K562 (cell line): Measurements from ENCODE around the gene STMP1. TPM values are rescaled to one million over a fixed set of nuclear protein-coding genes. Genes with fewer than 3 reads are reported as not detected.

Experiments used
- ATAC-seq: fragments of 200-7000 bp; cut with Tn5 transposase; 3 replicates; pipeline ENCODE4 v1.9.1; 2020; ENCODE audit warnings: moderate library complexity
- BruUV-seq: library from RNA; stranded (reverse); fragments of 400-500 nt; replicated peaks from 2 replicates; lab custom pipeline; 2021; lab: Mats Ljungman, UMichigan
- CTCF ChIA-PET: fragments of 300-600 bp; formaldehyde crosslinking; extraction: SDS; loops from one replicate; lab custom pipeline; 2021; ENCODE audit warnings: low intra/inter-chr PET ratio; lab: Yijun Ruan, JAX
- POLR2A ChIA-PET: fragments of 300-600, 350-650 bp; sonication (Branson Sonifier 250); formaldehyde crosslinking; extraction: SDS; loops from one replicate; lab custom pipeline; 2021; ENCODE audit warnings: antibody characterized with exemption, inconsistent platforms; lab: Yijun Ruan, JAX
- DNase-seq, 4 experiments: peaks; one replicate each; pipeline versions ENCODE4 v3.0.0 to v3.0.0-alpha.2; 2011 to 2018; ENCODE audit warnings: low spot score in 3 of 4, mixed read lengths in 3 of 4; ENCODE audit errors: extremely low read depth in 1 of 4
- FAIRE-seq: peaks from 2 replicates; lab custom pipeline; 2011; peaks lifted over from hg19 to GRCh38; lab: Jason Lieb, UNC
- H2AFZ ChIP-seq: 2 replicates; pipeline ENCODE4 v1.6.0; 2011; ENCODE audit warnings: low read depth, low read length, control low read depth, inconsistent platforms
- H3K27ac ChIP-seq: fragments of 200-600 bp; 3 replicates; pipeline ENCODE4 v1.8.0; 2011; ENCODE audit warnings: low read depth, mild to moderate bottlenecking, control low read depth, inconsistent platforms, low read length, moderate library complexity, mixed read lengths; ENCODE audit errors: extremely low read depth
- H3K27me3 ChIP-seq, 2 experiments: fragments of 300-600 bp in 1 of 2; 2 replicates in 1 of 2; 3 replicates in 1 of 2; pipeline versions ENCODE4 v1.6.0 to v1.8.0; 2011; ENCODE audit warnings: inconsistent platforms in 2 of 2, low read length in 2 of 2, mild to moderate bottlenecking in 1 of 2, mixed read lengths in 1 of 2, moderate library complexity in 1 of 2; ENCODE audit not compliant: control insufficient read depth in 2 of 2, insufficient read depth in 2 of 2
- H3K36me3 ChIP-seq: fragments of 300-600 bp; 3 replicates; pipeline ENCODE4 v1.8.0; 2011; ENCODE audit warnings: mild to moderate bottlenecking, low read length, inconsistent platforms; ENCODE audit not compliant: control insufficient read depth, insufficient read depth
- H3K4me1 ChIP-seq, 2 experiments: fragments of 200-600 bp in 1 of 2; replicated peaks in 1 of 2; 2 replicates in 1 of 2; 3 replicates in 1 of 2; pipeline versions ENCODE4 v1.5.1 to v1.8.0; 2011; ENCODE audit warnings: inconsistent platforms in 2 of 2, low read length in 2 of 2, mild to moderate bottlenecking in 1 of 2, mixed read lengths in 1 of 2, moderate library complexity in 1 of 2; ENCODE audit not compliant: control insufficient read depth in 2 of 2, insufficient read depth in 2 of 2
- H3K4me2 ChIP-seq: 2 replicates; pipeline ENCODE4 v1.6.1; 2011; ENCODE audit warnings: low read length, control low read depth, inconsistent platforms, mixed read lengths; ENCODE audit not compliant: insufficient read depth
- H3K4me3 ChIP-seq: fragments of 200-600 bp; sonication (generic), shearing (Covaris generic); 2 replicates; pipeline ENCODE4 v1.5.1; 2016; ENCODE audit warnings: control low read depth, inconsistent platforms
- H3K79me2 ChIP-seq: fragments of 200-600 bp; 3 replicates; pipeline ENCODE4 v1.8.0; 2011; ENCODE audit warnings: low read length, inconsistent platforms; ENCODE audit not compliant: control insufficient read depth, insufficient read depth
- H3K9ac ChIP-seq, 2 experiments: 2 replicates each; pipeline versions ENCODE4 v1.6.0 to v1.6.1; 2011; ENCODE audit warnings: low read depth in 2 of 2, low read length in 2 of 2, control low read depth in 1 of 2, inconsistent platforms in 1 of 2, mild to moderate bottlenecking in 1 of 2, mixed read lengths in 1 of 2; ENCODE audit not compliant: insufficient read depth in 1 of 2
- H3K9me1 ChIP-seq: one replicate; pipeline ENCODE4 v1.6.0; 2011; ENCODE audit warnings: inconsistent platforms, mild to moderate bottlenecking, low read length, moderate library complexity; ENCODE audit not compliant: control insufficient read depth, insufficient read depth
- H3K9me3 ChIP-seq: replicated peaks from 2 replicates; pipeline ENCODE4 v1.5.1; 2011; ENCODE audit warnings: low read depth, low read length, inconsistent platforms; ENCODE audit not compliant: control insufficient read depth, insufficient read depth
- H4K20me1 ChIP-seq: replicated peaks from 2 replicates; pipeline ENCODE4 v1.6.1; 2011; ENCODE audit warnings: low read length, inconsistent platforms, mixed read lengths; ENCODE audit not compliant: control insufficient read depth, insufficient read depth
- C11orf30 ChIP-seq: fragments of 450-650 bp; IDR thresholded peaks from 2 replicates; pipeline ENCODE4 v1.6.1; 2016; ENCODE audit warnings: low read depth, mild to moderate bottlenecking
- CEBPB ChIP-seq: fragments of 450-650 bp; IDR thresholded peaks from 2 replicates; pipeline ENCODE4 v1.6.1; 2016; ENCODE audit warnings: missing genetic modification characterization, missing compliant biosample characterization
- CEBPG ChIP-seq, 3 experiments: fragments of 200-800 bp in 1 of 3; sonication (Bioruptor generic) in 1 of 3; sonication (generic) in 1 of 3; formaldehyde crosslinking in 1 of 3; IDR thresholded peaks in 2 of 3; conservative IDR thresholded peaks in 1 of 3; 2 replicates each; pipeline versions ENCODE4 v1.6.1 to v1.8.0; 2016 to 2022; ENCODE audit warnings: missing compliant biosample characterization in 2 of 3, missing genetic modification characterization in 2 of 3, mild to moderate bottlenecking in 1 of 3, missing genetic modification reagents in 1 of 3
- GABPA ChIP-seq: fragments of 200-800 bp; sonication (Bioruptor generic); conservative IDR thresholded peaks from 2 replicates; pipeline ENCODE4 v1.6.1; 2016; ENCODE audit warnings: low read depth, missing genetic modification characterization, missing compliant biosample characterization
- ZNF316 ChIP-seq: fragments of 450-650 bp; IDR thresholded peaks from 2 replicates; pipeline ENCODE4 v1.6.1; 2016
- WGBS: fragments of 100-300 bp; shearing (Covaris generic); methylation state at CpG from one replicate; pipeline ENCODE4 v1.1.6; 2016; ENCODE audit warnings: low coverage, mixed read lengths; ENCODE audit not compliant: insufficient coverage; ENCODE audit errors: missing lambda C conversion rate; 5-methylcytosine and 5-hydroxymethylcytosine counted together
- in situ Hi-C: fragments of 300-500 bp; cut with MboI; formaldehyde crosslinking; loops from 4 replicates; pipeline ENCODE4 v1.15.0; 2018; ENCODE audit warnings: inconsistent platforms, mixed read lengths
- intact Hi-C: fragments of 100-400 bp; cut with micrococcal nuclease; formaldehyde crosslinking; loops from 2 replicates; pipeline ENCODE4 v1.14.2; 2022
- polyA plus RNA-seq, 8 experiments: library from polyadenylated mRNA; depleted of rRNA in 4 of 8; stranded (reverse) in 5 of 8; unstranded in 3 of 8; fragments of >200 nt; fragmentation: Nextera tagmentation in 2 of 8; fragmentation: Illumina TruSeq in 1 of 8; extraction: Ambion mirVana in 2 of 8; extraction: Trizol in 1 of 8; gene quantifications; 2 replicates each; pipeline versions ENCODE4 v1.2.1 to v1.2.3, GENCODE V29; 2011 to 2014; ENCODE audit warnings: inconsistent platforms in 1 of 8, missing spikeins in 1 of 8
- total RNA-seq, 7 experiments: library from RNA; depleted of rRNA in 6 of 7; stranded (reverse); fragments of >200 nt in 6 of 7; fragmentation: Illumina TruSeq in 2 of 7; extraction: Trizol in 2 of 7; gene quantifications; 2 replicates each; pipeline versions ENCODE4 v1.2.1 to v1.2.3, GENCODE V29; 2011 to 2021; ENCODE audit warnings: low replicate concordance in 1 of 7
- TF ChIP-seq, protein P1 (sequence below): sonication (generic); formaldehyde crosslinking; IDR thresholded peaks from 2 replicates; pipeline ENCODE4 v1.8.0; 2022; ENCODE audit warnings: missing genetic modification reagents, mild to moderate bottlenecking, borderline replicate concordance
- TF ChIP-seq, protein P2 (sequence below), 2 experiments: IDR thresholded peaks in 1 of 2; conservative IDR thresholded peaks in 1 of 2; 2 replicates each; pipeline ENCODE4 v1.6.1; 2016; ENCODE audit warnings: low read depth in 2 of 2, mild to moderate bottlenecking in 1 of 2, missing compliant biosample characterization in 1 of 2, missing genetic modification characterization in 1 of 2, moderate library complexity in 1 of 2
- TF ChIP-seq, protein P3 (sequence below): sonication (generic); IDR thresholded peaks from 2 replicates; pipeline ENCODE4 v1.6.1; 2016

The STMP1 gene
- total and polyA plus RNA-seq, 9 of the 15 experiments (the other 6 are each of a cell fraction or from before 2014, with no cell fraction given), result 10.6 to 249 (median 56.8) TPM

DNA sequence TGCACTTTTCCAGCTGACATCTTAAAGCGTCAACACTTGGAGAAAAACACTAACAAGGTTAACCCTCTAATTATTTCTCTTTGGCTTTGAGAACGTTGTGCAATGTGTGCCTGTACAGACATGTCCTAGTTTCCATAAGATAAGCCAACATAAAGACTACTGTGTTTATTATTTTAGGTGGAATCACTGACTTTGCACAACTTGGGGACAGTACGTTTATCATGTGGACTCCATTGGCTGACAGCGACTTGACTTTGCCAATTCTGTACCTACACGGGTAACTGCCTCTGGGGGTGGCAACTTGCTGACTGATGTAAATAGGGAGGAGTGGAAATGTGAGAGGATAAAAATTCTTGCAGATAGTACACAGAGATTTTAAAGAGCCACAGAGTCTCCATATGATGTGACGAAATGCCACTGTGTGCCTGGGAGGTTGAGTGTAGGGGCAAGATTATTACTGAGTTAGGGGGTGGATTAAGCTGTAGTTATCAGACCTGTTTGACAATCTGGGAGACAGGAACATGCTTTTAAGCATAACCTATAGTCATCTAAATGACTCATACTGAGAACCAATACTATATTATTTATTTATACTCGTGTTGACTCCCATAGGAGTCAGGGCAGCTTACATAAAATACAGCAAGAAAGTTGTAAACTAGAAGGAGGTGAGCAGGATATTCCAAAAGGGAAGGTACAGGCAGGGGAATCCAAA is 44.7 kb downstream of the STMP1 start:
- ATAC-seq, result no peak
- Histone ChIP-seq H3K36me3 (no peaks in the 10 kb centered on the region), H3K9ac (no peak overlapping the region), H3K4me2 (no peak overlapping the region; the same call in 1 of the 2 replicates), H3K4me1 (peaks cover 2 to 13% of the 10 kb centered on the region in 2 experiments; a peak in 4 of 5 replicates)
- POLR2A ChIA-PET, result interaction anchor here (0.6 to 1.1 kb wide), 4 partner anchors 11 to 34 kb away, joined by 3 read pairs; no protein-coding TSS in a partner anchor
- FAIRE-seq, result no peak
- TF ChIP-seq GABPA (tag), result no peak
- no peak for TF ChIP-seq CEBPG (CRISPR knock-in tag; IDR thresholded peaks at IDR 0.05)
- peak; percentile 29 to 91; a peak in 2 of 4 replicates for TF ChIP-seq CEBPG (tag; conservative IDR thresholded peaks at IDR 0.05 in 1 of 2, IDR thresholded peaks at IDR 0.05 in 1 of 2)
- TF ChIP-seq ZNF316, result 0 out of 2 replicates have a peak, but pooled peaks have one; percentile 29
- TF ChIP-seq, protein P1, sequence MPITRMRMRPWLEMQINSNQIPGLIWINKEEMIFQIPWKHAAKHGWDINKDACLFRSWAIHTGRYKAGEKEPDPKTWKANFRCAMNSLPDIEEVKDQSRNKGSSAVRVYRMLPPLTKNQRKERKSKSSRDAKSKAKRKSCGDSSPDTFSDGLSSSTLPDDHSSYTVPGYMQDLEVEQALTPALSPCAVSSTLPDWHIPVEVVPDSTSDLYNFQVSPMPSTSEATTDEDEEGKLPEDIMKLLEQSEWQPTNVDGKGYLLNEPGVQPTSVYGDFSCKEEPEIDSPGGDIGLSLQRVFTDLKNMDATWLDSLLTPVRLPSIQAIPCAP, result no peak
- TF ChIP-seq, protein P2, sequence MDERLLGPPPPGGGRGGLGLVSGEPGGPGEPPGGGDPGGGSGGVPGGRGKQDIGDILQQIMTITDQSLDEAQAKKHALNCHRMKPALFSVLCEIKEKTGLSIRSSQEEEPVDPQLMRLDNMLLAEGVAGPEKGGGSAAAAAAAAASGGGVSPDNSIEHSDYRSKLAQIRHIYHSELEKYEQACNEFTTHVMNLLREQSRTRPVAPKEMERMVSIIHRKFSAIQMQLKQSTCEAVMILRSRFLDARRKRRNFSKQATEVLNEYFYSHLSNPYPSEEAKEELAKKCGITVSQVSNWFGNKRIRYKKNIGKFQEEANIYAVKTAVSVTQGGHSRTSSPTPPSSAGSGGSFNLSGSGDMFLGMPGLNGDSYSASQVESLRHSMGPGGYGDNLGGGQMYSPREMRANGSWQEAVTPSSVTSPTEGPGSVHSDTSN (CRISPR knock-in tag; IDR thresholded peaks at IDR 0.05; ENCODE audit: low read depth), result no peak
- TF ChIP-seq, protein P2 (tag; conservative IDR thresholded peaks at IDR 0.05; ENCODE audit: low read depth), result peak; percentile 44; the same call in 1 of the 2 replicates
- TF ChIP-seq C11orf30, result 0 out of 2 replicates have a peak, but pooled peaks have one; percentile 7
- TF ChIP-seq, protein P3, sequence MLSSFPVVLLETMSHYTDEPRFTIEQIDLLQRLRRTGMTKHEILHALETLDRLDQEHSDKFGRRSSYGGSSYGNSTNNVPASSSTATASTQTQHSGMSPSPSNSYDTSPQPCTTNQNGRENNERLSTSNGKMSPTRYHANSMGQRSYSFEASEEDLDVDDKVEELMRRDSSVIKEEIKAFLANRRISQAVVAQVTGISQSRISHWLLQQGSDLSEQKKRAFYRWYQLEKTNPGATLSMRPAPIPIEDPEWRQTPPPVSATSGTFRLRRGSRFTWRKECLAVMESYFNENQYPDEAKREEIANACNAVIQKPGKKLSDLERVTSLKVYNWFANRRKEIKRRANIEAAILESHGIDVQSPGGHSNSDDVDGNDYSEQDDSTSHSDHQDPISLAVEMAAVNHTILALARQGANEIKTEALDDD, result 0 out of 2 replicates have a peak, but pooled peaks have one; percentile 19
- TF ChIP-seq CEBPB (tag), result peak; percentile 95
- TF ChIP-seq, all 486 proteins: peak for 6
- DNase-seq, result no peak
- no peaks in the 10 kb centered on the region for H4K20me1 ChIP-seq
- intact Hi-C loops, result loop anchor here (5.0 kb wide), 1 partner anchor 425 kb away; no protein-coding TSS in a partner anchor
- peaks cover 9 to 20% of the 10 kb centered on the region in 2 experiments; a peak in 4 of 5 replicates for H3K27me3 ChIP-seq
- no peak overlapping the region for H3K4me3 ChIP-seq
- BruUV-seq, result no TSS peak
- CTCF ChIA-PET, result interaction anchor here (0.6 kb wide), 1 partner anchor 409 kb away, joined by 3 read pairs; no protein-coding TSS in a partner anchor
- H3K9me3 ChIP-seq, result no peaks in the 10 kb centered on the region
- in situ Hi-C loops, result no loop called here
- no peaks in the 10 kb centered on the region for H3K79me2 ChIP-seq
- H2AFZ ChIP-seq, result no peak overlapping the region; the same call in 1 of the 2 replicates
- H3K9me1 ChIP-seq, result no peaks in the 10 kb centered on the region
- H3K27ac ChIP-seq, result no peak overlapping the region
- WGBS, result 14% methylated on average over 7 of the region's 7 CpGs
